K562 (cell line): ENCODE data around the gene POLRMT. TPM values are rescaled to one million over a fixed set of nuclear protein-coding genes. Genes with fewer than 3 reads are reported as not detected.

Source experiments
- ATAC-seq: fragments of 200-7000 bp; cut with Tn5 transposase; 3 replicates; pipeline ENCODE4 v1.9.1; 2020; ENCODE audit warnings: moderate library complexity
- BruUV-seq: library from RNA; stranded (reverse); fragments of 400-500 nt; replicated peaks from 2 replicates; lab custom pipeline; 2021; lab: Mats Ljungman, UMichigan
- CTCF ChIA-PET: fragments of 300-600 bp; formaldehyde crosslinking; extraction: SDS; loops from one replicate; lab custom pipeline; 2021; ENCODE audit warnings: low intra/inter-chr PET ratio; lab: Yijun Ruan, JAX
- POLR2A ChIA-PET: fragments of 300-600, 350-650 bp; sonication (Branson Sonifier 250); formaldehyde crosslinking; extraction: SDS; loops from one replicate; lab custom pipeline; 2021; ENCODE audit warnings: antibody characterized with exemption, inconsistent platforms; lab: Yijun Ruan, JAX
- DNase-seq, 4 experiments: peaks; one replicate each; pipeline versions ENCODE4 v3.0.0 to v3.0.0-alpha.2; 2011 to 2018; ENCODE audit warnings: low spot score in 3 of 4, mixed read lengths in 3 of 4; ENCODE audit errors: extremely low read depth in 1 of 4
- FAIRE-seq: peaks from 2 replicates; lab custom pipeline; 2011; peaks lifted over from hg19 to GRCh38; lab: Jason Lieb, UNC
- H2AFZ ChIP-seq: 2 replicates; pipeline ENCODE4 v1.6.0; 2011; ENCODE audit warnings: low read depth, low read length, control low read depth, inconsistent platforms
- H3K27ac ChIP-seq: fragments of 200-600 bp; 3 replicates; pipeline ENCODE4 v1.8.0; 2011; ENCODE audit warnings: low read depth, mild to moderate bottlenecking, control low read depth, inconsistent platforms, low read length, moderate library complexity, mixed read lengths; ENCODE audit errors: extremely low read depth
- H3K27me3 ChIP-seq, 2 experiments: fragments of 300-600 bp in 1 of 2; 2 replicates in 1 of 2; 3 replicates in 1 of 2; pipeline versions ENCODE4 v1.6.0 to v1.8.0; 2011; ENCODE audit warnings: inconsistent platforms in 2 of 2, low read length in 2 of 2, mild to moderate bottlenecking in 1 of 2, mixed read lengths in 1 of 2, moderate library complexity in 1 of 2; ENCODE audit not compliant: control insufficient read depth in 2 of 2, insufficient read depth in 2 of 2
- H3K36me3 ChIP-seq: fragments of 300-600 bp; 3 replicates; pipeline ENCODE4 v1.8.0; 2011; ENCODE audit warnings: mild to moderate bottlenecking, low read length, inconsistent platforms; ENCODE audit not compliant: control insufficient read depth, insufficient read depth
- H3K4me1 ChIP-seq, 2 experiments: fragments of 200-600 bp in 1 of 2; replicated peaks in 1 of 2; 2 replicates in 1 of 2; 3 replicates in 1 of 2; pipeline versions ENCODE4 v1.5.1 to v1.8.0; 2011; ENCODE audit warnings: inconsistent platforms in 2 of 2, low read length in 2 of 2, mild to moderate bottlenecking in 1 of 2, mixed read lengths in 1 of 2, moderate library complexity in 1 of 2; ENCODE audit not compliant: control insufficient read depth in 2 of 2, insufficient read depth in 2 of 2
- H3K4me2 ChIP-seq: 2 replicates; pipeline ENCODE4 v1.6.1; 2011; ENCODE audit warnings: low read length, control low read depth, inconsistent platforms, mixed read lengths; ENCODE audit not compliant: insufficient read depth
- H3K4me3 ChIP-seq: fragments of 200-600 bp; sonication (generic), shearing (Covaris generic); 2 replicates; pipeline ENCODE4 v1.5.1; 2016; ENCODE audit warnings: control low read depth, inconsistent platforms
- H3K79me2 ChIP-seq: fragments of 200-600 bp; 3 replicates; pipeline ENCODE4 v1.8.0; 2011; ENCODE audit warnings: low read length, inconsistent platforms; ENCODE audit not compliant: control insufficient read depth, insufficient read depth
- H3K9ac ChIP-seq, 2 experiments: 2 replicates each; pipeline versions ENCODE4 v1.6.0 to v1.6.1; 2011; ENCODE audit warnings: low read depth in 2 of 2, low read length in 2 of 2, control low read depth in 1 of 2, inconsistent platforms in 1 of 2, mild to moderate bottlenecking in 1 of 2, mixed read lengths in 1 of 2; ENCODE audit not compliant: insufficient read depth in 1 of 2
- H3K9me1 ChIP-seq: one replicate; pipeline ENCODE4 v1.6.0; 2011; ENCODE audit warnings: inconsistent platforms, mild to moderate bottlenecking, low read length, moderate library complexity; ENCODE audit not compliant: control insufficient read depth, insufficient read depth
- H3K9me3 ChIP-seq: replicated peaks from 2 replicates; pipeline ENCODE4 v1.5.1; 2011; ENCODE audit warnings: low read depth, low read length, inconsistent platforms; ENCODE audit not compliant: control insufficient read depth, insufficient read depth
- H4K20me1 ChIP-seq: replicated peaks from 2 replicates; pipeline ENCODE4 v1.6.1; 2011; ENCODE audit warnings: low read length, inconsistent platforms, mixed read lengths; ENCODE audit not compliant: control insufficient read depth, insufficient read depth
- BRCA1 ChIP-seq, 2 experiments: fragments of 450-650 bp in 1 of 2; sonication (generic) in 1 of 2; formaldehyde crosslinking in 1 of 2; IDR thresholded peaks; 2 replicates each; pipeline versions ENCODE4 v1.5.0 to v1.6.1; 2017 to 2020; ENCODE audit warnings: mild to moderate bottlenecking in 1 of 2, missing genetic modification reagents in 1 of 2
- BRD4 ChIP-seq: fragments of 200-600 bp; sonication (generic); IDR thresholded peaks from 2 replicates; pipeline ENCODE4 v1.6.1; 2017; ENCODE audit warnings: inconsistent platforms
- ELF1 ChIP-seq: fragments of 200-800 bp; sonication (Bioruptor generic); IDR thresholded peaks from 2 replicates; pipeline ENCODE4 v1.6.1; 2016; ENCODE audit warnings: missing genetic modification characterization, missing compliant biosample characterization
- ERF ChIP-seq: fragments of 450-650 bp; formaldehyde crosslinking; IDR thresholded peaks from 2 replicates; pipeline ENCODE4 v1.4.0; 2020; ENCODE audit warnings: mild to moderate bottlenecking, mixed read lengths
- GMEB1 ChIP-seq: fragments of 250-450 bp; sonication (Bioruptor Pico); IDR thresholded peaks from 2 replicates; pipeline ENCODE4 v1.4.0; 2020; ENCODE audit warnings: mild to moderate bottlenecking
- HES1 ChIP-seq: fragments of 450-650 bp; IDR thresholded peaks from 2 replicates; pipeline ENCODE4 v1.6.1; 2016; ENCODE audit warnings: low read depth, mild to moderate bottlenecking, moderate library complexity
- HOXB6 ChIP-seq: fragments of 250-450 bp; sonication (Bioruptor Pico); IDR thresholded peaks from 2 replicates; pipeline ENCODE4 v1.5.1; 2022; ENCODE audit warnings: mild to moderate bottlenecking, borderline replicate concordance
- LCOR ChIP-seq: sonication (generic); formaldehyde crosslinking; IDR thresholded peaks from 2 replicates; pipeline ENCODE4 v1.8.0; 2022; ENCODE audit warnings: mild to moderate bottlenecking, missing genetic modification reagents
- MTF1 ChIP-seq: fragments of 250-450 bp; sonication (Bioruptor Pico); IDR thresholded peaks from 2 replicates; pipeline ENCODE4 v1.9.0; 2021; ENCODE audit warnings: moderate library complexity, mild to moderate bottlenecking, inconsistent platforms, borderline replicate concordance
- NR4A1 ChIP-seq, 2 experiments: fragments of 250-450 bp in 1 of 2; fragments of 450-650 bp in 1 of 2; sonication (Bioruptor Pico) in 1 of 2; IDR thresholded peaks; 2 replicates each; pipeline versions ENCODE4 v1.4.0 to v1.6.1; 2016 to 2020; ENCODE audit warnings: mild to moderate bottlenecking in 2 of 2, missing compliant biosample characterization in 1 of 2, missing genetic modification characterization in 1 of 2, moderate library complexity in 1 of 2
- NRF1 ChIP-seq, 2 experiments: fragments of 450-650 bp; IDR thresholded peaks in 1 of 2; conservative IDR thresholded peaks in 1 of 2; 2 replicates each; pipeline ENCODE4 v1.6.1; 2014; ENCODE audit warnings: mild to moderate bottlenecking in 2 of 2
- SMAD1 ChIP-seq: fragments of 150-350 bp; IDR thresholded peaks from 2 replicates; pipeline ENCODE4 v1.6.1; 2014; ENCODE audit warnings: low read length, low read depth; ENCODE audit not compliant: partially characterized antibody
- SMARCA4 ChIP-seq: fragments of 450-650 bp; IDR thresholded peaks from 2 replicates; pipeline ENCODE4 v1.6.1; 2016
- SNAPC5 ChIP-seq: fragments of 250-450 bp; sonication (Bioruptor Pico); IDR thresholded peaks from 2 replicates; pipeline ENCODE4 v1.8.0; 2021; ENCODE audit warnings: moderate library complexity, mild to moderate bottlenecking, inconsistent platforms
- STAT5B ChIP-seq: fragments of 250-450 bp; sonication (Bioruptor Pico); IDR thresholded peaks from 2 replicates; pipeline ENCODE4 v1.8.0; 2021; ENCODE audit warnings: mild to moderate bottlenecking, inconsistent platforms
- THRA ChIP-seq: fragments of 450-650 bp; IDR thresholded peaks from 2 replicates; pipeline ENCODE4 v1.6.1; 2017; ENCODE audit warnings: mild to moderate bottlenecking, moderate library complexity
- U2AF1 ChIP-seq: fragments of 200-400 bp; formaldehyde crosslinking; optimal IDR thresholded peaks from 2 replicates; pipeline ENCODE3; 2017; ENCODE audit warnings: mild to moderate bottlenecking, low read depth, low read length, moderate library complexity
- ZNF121 ChIP-seq: sonication (generic); formaldehyde crosslinking; conservative IDR thresholded peaks from 2 replicates; pipeline ENCODE4 v1.8.0; 2022; ENCODE audit warnings: missing genetic modification reagents
- ZNF41 ChIP-seq: fragments of 250-450 bp; sonication (Bioruptor Pico); conservative IDR thresholded peaks from 2 replicates; pipeline ENCODE4 v1.4.0; 2020; ENCODE audit warnings: mild to moderate bottlenecking
- WGBS: fragments of 100-300 bp; shearing (Covaris generic); methylation state at CpG from one replicate; pipeline ENCODE4 v1.1.6; 2016; ENCODE audit warnings: low coverage, mixed read lengths; ENCODE audit not compliant: insufficient coverage; ENCODE audit errors: missing lambda C conversion rate; 5-methylcytosine and 5-hydroxymethylcytosine counted together
- in situ Hi-C: fragments of 300-500 bp; cut with MboI; formaldehyde crosslinking; loops from 4 replicates; pipeline ENCODE4 v1.15.0; 2018; ENCODE audit warnings: inconsistent platforms, mixed read lengths
- intact Hi-C: fragments of 100-400 bp; cut with micrococcal nuclease; formaldehyde crosslinking; loops from 2 replicates; pipeline ENCODE4 v1.14.2; 2022
- polyA plus RNA-seq, 8 experiments: library from polyadenylated mRNA; depleted of rRNA in 4 of 8; stranded (reverse) in 5 of 8; unstranded in 3 of 8; fragments of >200 nt; fragmentation: Nextera tagmentation in 2 of 8; fragmentation: Illumina TruSeq in 1 of 8; extraction: Ambion mirVana in 2 of 8; extraction: Trizol in 1 of 8; gene quantifications; 2 replicates each; pipeline versions ENCODE4 v1.2.1 to v1.2.3, GENCODE V29; 2011 to 2014; ENCODE audit warnings: inconsistent platforms in 1 of 8, missing spikeins in 1 of 8
- total RNA-seq, 7 experiments: library from RNA; depleted of rRNA in 6 of 7; stranded (reverse); fragments of >200 nt in 6 of 7; fragmentation: Illumina TruSeq in 2 of 7; extraction: Trizol in 2 of 7; gene quantifications; 2 replicates each; pipeline versions ENCODE4 v1.2.1 to v1.2.3, GENCODE V29; 2011 to 2021; ENCODE audit warnings: low replicate concordance in 1 of 7

The POLRMT gene
- total and polyA plus RNA-seq, 9 of the 15 experiments (the other 6 are each of a cell fraction or from before 2014, with no cell fraction given): 30.3 to 144 (median 68.0) TPM

- in situ Hi-C loops (no loop called here), intact Hi-C loops (no loop called here)
- Histone ChIP-seq H3K9ac (no peak overlapping the region), H3K4me3 (no peak overlapping the region), H3K9me3 (no peaks in the 10 kb centered on the region), H3K4me2 (no peak overlapping the region), H3K9me1 (no peaks in the 10 kb centered on the region), H3K27me3 (peaks cover 12 to 34% of the 10 kb centered on the region in 2 experiments; a peak in 4 of 5 replicates), H2AFZ (no peak overlapping the region), H4K20me1 (peaks cover 20% of the 10 kb centered on the region; the same call in 1 of the 2 replicates), H3K4me1 (peaks cover 3 to 80% of the 10 kb centered on the region in 2 experiments; a peak in 3 of 5 replicates), H3K79me2 (no peaks in the 10 kb centered on the region), H3K27ac (no peak overlapping the region), H3K36me3 (no peaks in the 10 kb centered on the region)
- no peak for FAIRE-seq
- peak; percentile 58 for ATAC-seq
- BruUV-seq: no TSS peak
- WGBS: 13% methylated on average over 65 of the region's 75 CpGs
- DNase-seq: peak; percentile 48 to 72 (median 68)
- ChIA-PET POLR2A (no interaction called here), CTCF (no interaction called here)
- TF ChIP-seq LCOR (peak; percentile 67), BRD4 (no peak), NR4A1 (CRISPR knock-in tag; IDR thresholded peaks at IDR 0.05) (no peak), NR4A1 (tag; IDR thresholded peaks at IDR 0.05) (no peak), SMAD1 (no peak), BRCA1 (IDR thresholded peaks at IDR 0.05) (no peak), BRCA1 (CRISPR knock-in tag; IDR thresholded peaks at IDR 0.05) (no peak), SNAPC5 (CRISPR knock-in tag) (no peak), THRA (no peak), ZNF121 (CRISPR knock-in tag) (no peak), U2AF1 (peak; percentile 53), HES1 (no peak), ELF1 (tag) (no peak), MTF1 (CRISPR knock-in tag) (no peak), ZNF41 (no peak), NRF1 (conservative IDR thresholded peaks at IDR 0.05 in 1 of 2, IDR thresholded peaks at IDR 0.05 in 1 of 2) (no peak), HOXB6 (CRISPR knock-in tag) (no peak), ERF (CRISPR knock-in tag) (no peak), SMARCA4 (no peak), GMEB1 (CRISPR knock-in tag) (no peak), STAT5B (CRISPR knock-in tag) (no peak)
These were observed 42.0 kb downstream of the POLRMT start for GRCh38 chr19:591099-591958.
